GM12891 (cell line): ENCODE results near the gene ACSL4.

Experiments
- DNase-seq: peaks from one replicate; pipeline ENCODE4 v3.0.0; 2011; ENCODE audit warnings: low spot score; ENCODE audit not compliant: insufficient read length
- FAIRE-seq: peaks from 2 replicates; lab custom pipeline; 2011; peaks lifted over from hg19 to GRCh38; lab: Jason Lieb, UNC
- PAX5 ChIP-seq: IDR thresholded peaks from 2 replicates; pipeline ENCODE4 v1.6.1; 2011; ENCODE audit warnings: low read length, moderate library complexity, mild to moderate bottlenecking; ENCODE audit not compliant: insufficient read depth, severe bottlenecking
- POLR2A ChIP-seq: IDR thresholded peaks from 2 replicates; pipeline ENCODE4 v1.6.1; 2011; ENCODE audit warnings: low read depth, low read length, control low read depth
- POLR2AphosphoS5 ChIP-seq: IDR thresholded peaks from 2 replicates; pipeline ENCODE4 v1.6.1; 2011; ENCODE audit warnings: low read depth, low read length, control low read depth
- POU2F2 ChIP-seq: IDR thresholded peaks from 2 replicates; pipeline ENCODE4 v1.6.1; 2011; ENCODE audit warnings: low read depth, mild to moderate bottlenecking, control low read depth, low read length, moderate library complexity
- SPI1 ChIP-seq: IDR thresholded peaks from 2 replicates; pipeline ENCODE4 v1.6.1; 2011; ENCODE audit warnings: low read depth, low read length, control low read depth
- TAF1 ChIP-seq: IDR thresholded peaks from 2 replicates; pipeline ENCODE4 v1.6.1; 2011; ENCODE audit warnings: low read depth, low read length, control low read depth

Gene ACSL4

GRCh38 chrX:109707319-109707718 lies 25.7 kb downstream of the ACSL4 start:
- FAIRE-seq (no peak), DNase-seq (no peak)
- no peak for TF ChIP-seq TAF1
- TF ChIP-seq POLR2A, result no peak
- no peak for TF ChIP-seq POLR2AphosphoS5
- TF ChIP-seq PAX5, result no peak
- TF ChIP-seq SPI1, result no peak

- TF ChIP-seq POLR2AphosphoS5 (no peak), SPI1 (no peak), POLR2A (no peak), PAX5 (no peak), POU2F2 (no peak), TAF1 (no peak)
- FAIRE-seq (peak; percentile 69), DNase-seq (no peak)
Observed at GRCh38 chrX:109704563-109704962, 28.5 kb downstream of the ACSL4 start.

DNA sequence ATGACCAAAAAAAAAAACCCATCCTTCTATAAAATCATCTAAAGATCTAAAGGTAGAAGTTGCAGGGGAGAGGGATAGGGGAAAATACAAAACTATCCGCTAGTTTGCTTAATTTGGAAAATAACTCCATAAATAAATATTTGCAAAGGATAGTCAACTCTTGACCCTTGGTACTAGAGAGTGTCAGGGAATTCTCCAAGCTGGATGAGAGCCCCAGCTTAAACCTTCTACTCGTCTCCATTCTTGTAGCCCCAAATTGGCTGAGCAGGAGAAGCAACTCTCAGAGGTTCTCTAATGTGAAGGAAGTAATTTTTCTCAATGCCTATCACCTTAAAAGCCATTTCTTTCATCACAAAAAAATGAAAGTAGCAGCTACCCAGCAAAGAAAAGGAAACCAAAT lies 35.2 kb downstream of the ACSL4 start:
- DNase-seq (no peak), FAIRE-seq (no peak)
- no peak for TF ChIP-seq TAF1
- no peak for TF ChIP-seq PAX5
- TF ChIP-seq POU2F2, result no peak
- no peak for TF ChIP-seq POLR2AphosphoS5
- TF ChIP-seq POLR2A, result no peak
- no peak for TF ChIP-seq SPI1

DNA sequence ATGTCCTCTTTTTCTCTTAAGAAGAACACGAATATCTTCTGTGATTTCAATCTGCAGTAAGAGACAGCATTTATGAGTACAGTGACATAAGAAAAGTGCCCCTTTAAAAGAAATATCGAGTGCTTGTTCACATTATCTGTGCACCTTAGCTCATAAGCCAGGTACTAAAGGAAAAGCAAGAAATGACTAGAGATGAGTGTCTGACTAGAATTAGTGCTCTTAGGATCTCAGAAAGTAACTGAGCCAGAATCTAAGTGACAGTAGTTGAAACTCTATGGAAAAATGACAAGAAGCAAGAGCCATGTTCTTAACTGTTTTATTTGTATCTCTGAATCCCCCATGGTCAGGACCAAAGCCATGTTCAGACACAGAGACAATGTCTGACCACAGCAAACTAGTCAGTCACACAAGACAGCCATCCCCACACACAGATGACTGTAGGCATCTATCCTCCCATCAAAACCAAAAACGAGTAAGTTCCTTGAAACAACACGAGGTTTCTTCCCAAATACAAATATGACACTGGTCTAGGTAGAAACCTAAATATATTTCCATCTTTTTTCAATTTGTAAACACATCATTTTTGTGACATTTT lies 36.8 kb downstream of the ACSL4 start:
- DNase-seq, result no peak
- peak; percentile 5 for FAIRE-seq
- no peak for TF ChIP-seq POLR2A
- no peak for TF ChIP-seq PAX5
- no peak for TF ChIP-seq TAF1
- no peak for TF ChIP-seq POU2F2

DNA sequence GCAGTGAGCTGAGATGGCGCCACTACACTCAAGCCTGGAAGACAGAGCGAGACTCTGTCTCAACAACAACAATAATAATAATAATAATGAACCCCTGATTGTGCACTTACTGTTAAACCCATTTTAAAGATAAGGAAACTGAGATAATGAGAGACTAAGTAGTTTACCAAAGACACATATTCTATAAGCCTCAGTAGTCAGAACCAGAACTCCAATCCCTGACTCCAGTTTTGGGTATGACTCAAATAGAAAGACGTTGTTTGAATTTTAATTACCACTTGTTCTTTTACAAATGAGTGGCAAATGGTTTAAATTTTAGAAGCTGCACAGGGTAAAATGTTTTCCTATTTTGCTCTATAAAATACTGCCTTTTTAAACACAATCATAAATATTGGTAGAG lies 37.4 kb downstream of the ACSL4 start:
- TF ChIP-seq POLR2A (no peak), POLR2AphosphoS5 (no peak), SPI1 (no peak), TAF1 (no peak), PAX5 (no peak), POU2F2 (no peak)
- no peak for DNase-seq
- FAIRE-seq, result no peak

DNA sequence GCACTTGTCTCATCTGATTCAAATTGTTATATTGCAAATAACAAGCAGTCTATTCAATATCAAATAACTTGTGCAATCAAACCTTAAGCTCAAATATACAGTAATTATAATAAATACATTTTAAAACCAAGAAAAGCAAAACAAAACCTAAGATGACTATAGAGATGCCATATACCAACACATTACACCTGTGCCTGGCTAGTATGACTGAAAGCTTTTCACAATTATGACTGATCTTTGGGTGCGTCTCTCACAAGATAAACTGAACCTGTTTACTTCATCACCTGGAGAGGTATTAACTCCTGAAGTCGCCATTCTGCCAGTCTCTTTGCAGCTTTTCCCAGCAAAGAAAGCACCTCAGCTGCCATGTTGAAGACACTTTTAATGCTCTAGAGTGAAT lies 41.3 kb downstream of the ACSL4 start:
- DNase-seq (no peak), FAIRE-seq (no peak)
- no peak for TF ChIP-seq POU2F2
- TF ChIP-seq POLR2A, result no peak
- TF ChIP-seq TAF1, result no peak
- TF ChIP-seq PAX5, result no peak
- no peak for TF ChIP-seq POLR2AphosphoS5
- TF ChIP-seq SPI1, result no peak

DNA sequence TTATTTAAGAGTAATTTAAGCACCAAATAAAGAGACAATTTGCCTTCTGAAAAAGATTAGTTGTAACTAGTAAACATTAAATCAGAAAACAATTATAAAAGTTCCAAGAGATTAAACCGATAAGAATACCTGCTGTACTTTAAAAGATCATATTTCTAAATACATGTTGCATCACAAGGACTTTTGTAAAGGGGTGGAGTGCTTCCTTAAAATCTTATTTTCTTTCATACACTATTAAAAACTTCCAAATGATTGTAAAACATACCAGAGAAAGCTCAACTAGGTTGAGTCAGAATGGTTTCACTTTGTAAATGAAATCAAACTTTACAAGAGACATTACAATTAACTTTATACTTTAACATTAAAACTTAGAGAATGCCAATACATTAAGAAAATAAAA lies 41.8 kb downstream of the ACSL4 start:
- TF ChIP-seq POU2F2 (no peak), TAF1 (no peak), SPI1 (no peak), POLR2A (no peak), POLR2AphosphoS5 (no peak), PAX5 (no peak)
- DNase-seq (no peak), FAIRE-seq (no peak)

GRCh38 chrX:109687903-109688302 lies 45.2 kb downstream of the ACSL4 start:
- DNase-seq, result no peak
- TF ChIP-seq TAF1 (no peak), POLR2A (no peak), POU2F2 (no peak), PAX5 (no peak)
- no peak for FAIRE-seq

DNA sequence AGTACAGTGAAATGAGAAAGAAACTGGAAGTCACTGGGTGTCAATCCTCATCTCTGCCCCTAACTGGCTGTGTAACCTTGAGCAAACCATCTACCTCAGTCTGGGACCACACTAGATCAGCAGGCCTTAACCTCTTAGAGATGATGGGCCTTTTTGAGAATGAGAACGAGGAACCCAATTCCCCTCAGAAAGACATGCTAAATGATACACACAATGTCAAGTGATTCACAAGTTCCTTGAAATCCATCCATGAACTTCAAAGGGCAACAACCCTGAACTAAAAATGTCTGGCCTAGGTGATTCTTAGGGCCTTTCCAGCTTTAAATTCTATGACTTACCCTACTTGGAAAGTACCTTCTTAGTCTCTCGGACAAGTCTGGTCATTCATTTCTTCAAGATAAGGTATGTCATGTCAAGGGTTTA lies 47.4 kb downstream of the ACSL4 start:
- TF ChIP-seq POU2F2, result no peak
- TF ChIP-seq POLR2A, result no peak
- no peak for TF ChIP-seq POLR2AphosphoS5
- no peak for TF ChIP-seq PAX5
- DNase-seq (no peak), FAIRE-seq (no peak)

DNA sequence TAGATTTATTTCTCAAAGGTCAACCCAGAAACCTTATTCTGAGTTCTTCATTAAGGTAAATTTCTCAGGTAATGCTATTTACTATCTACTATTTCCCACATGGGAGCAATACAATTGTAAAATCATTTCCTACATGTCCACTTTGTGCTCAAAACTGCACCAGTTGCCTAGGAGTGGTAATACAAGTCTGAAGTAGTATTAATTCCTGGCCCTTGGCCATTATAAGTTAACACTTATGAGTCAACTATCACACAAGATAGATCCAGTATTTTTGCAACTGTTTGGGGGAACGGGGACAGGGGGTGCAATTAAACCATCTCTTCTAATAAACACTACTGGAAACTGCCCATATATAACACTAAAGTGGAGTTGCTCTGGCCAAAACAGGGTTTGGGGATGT lies 48.9 kb downstream of the ACSL4 start:
- DNase-seq (no peak), FAIRE-seq (no peak)
- TF ChIP-seq POLR2A (no peak), SPI1 (no peak), TAF1 (no peak), POLR2AphosphoS5 (no peak), POU2F2 (no peak), PAX5 (no peak)
